B cell (primary cell): ENCODE results near the gene NINL.

Source experiments
- EZH2 ChIP-seq: IDR thresholded peaks from 2 replicates; pipeline ENCODE4 v1.6.1; 2012; ENCODE audit warnings: borderline replicate concordance, low read depth, mild to moderate bottlenecking, moderate library complexity, low read length; ENCODE audit not compliant: insufficient read depth, poor library complexity, severe bottlenecking
- TF ChIP-seq, protein P1 (sequence below): fragments of 200-600 bp; IDR thresholded peaks from one replicate; pipeline ENCODE4 v1.8.0; 2022; ENCODE audit warnings: antibody characterized with exemption, mild to moderate bottlenecking

- TF ChIP-seq, protein P1, sequence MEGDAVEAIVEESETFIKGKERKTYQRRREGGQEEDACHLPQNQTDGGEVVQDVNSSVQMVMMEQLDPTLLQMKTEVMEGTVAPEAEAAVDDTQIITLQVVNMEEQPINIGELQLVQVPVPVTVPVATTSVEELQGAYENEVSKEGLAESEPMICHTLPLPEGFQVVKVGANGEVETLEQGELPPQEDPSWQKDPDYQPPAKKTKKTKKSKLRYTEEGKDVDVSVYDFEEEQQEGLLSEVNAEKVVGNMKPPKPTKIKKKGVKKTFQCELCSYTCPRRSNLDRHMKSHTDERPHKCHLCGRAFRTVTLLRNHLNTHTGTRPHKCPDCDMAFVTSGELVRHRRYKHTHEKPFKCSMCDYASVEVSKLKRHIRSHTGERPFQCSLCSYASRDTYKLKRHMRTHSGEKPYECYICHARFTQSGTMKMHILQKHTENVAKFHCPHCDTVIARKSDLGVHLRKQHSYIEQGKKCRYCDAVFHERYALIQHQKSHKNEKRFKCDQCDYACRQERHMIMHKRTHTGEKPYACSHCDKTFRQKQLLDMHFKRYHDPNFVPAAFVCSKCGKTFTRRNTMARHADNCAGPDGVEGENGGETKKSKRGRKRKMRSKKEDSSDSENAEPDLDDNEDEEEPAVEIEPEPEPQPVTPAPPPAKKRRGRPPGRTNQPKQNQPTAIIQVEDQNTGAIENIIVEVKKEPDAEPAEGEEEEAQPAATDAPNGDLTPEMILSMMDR = no peak
- no peak for TF ChIP-seq EZH2
Observed at GRCh38 chr20:25478889-25479568, 106.3 kb downstream of the NINL start.
